Activated naive CD4-positive, alpha-beta T cell treated with anti-CD3 and anti-CD28 coated beads for 36 hours (primary cell): ENCODE results near the gene CAPN2. TPM values are rescaled to one million over a fixed set of nuclear protein-coding genes. Genes with fewer than 3 reads are reported as not detected.
A peak's percentile ranks its signal among the peaks of the same experiment; 100 is the strongest.
"Not testable (repeated sequence)": the region's sequence is repeated elsewhere in the genome, so short reads cannot be mapped to it uniquely, and the experiment has no call there.

Experiments used
- CTCF ChIA-PET: fragments of 350-600 bp; sonication (Branson Sonifier 250); formaldehyde crosslinking; loops from one replicate; lab custom pipeline; 2021; ENCODE audit warnings: antibody characterized with exemption; lab: Charles Lee
- DNase-seq: peaks from one replicate; pipeline ENCODE4 v3.0.0-alpha.2; 2020
- H3K27ac Mint-ChIP-seq: one replicate; pipeline ENCODE4 v1.8.0; 2021; ENCODE audit warnings: mild to moderate bottlenecking, mixed read lengths
- H3K27me3 Mint-ChIP-seq: one replicate; pipeline ENCODE4 v1.8.0; 2021; ENCODE audit warnings: low read depth, mixed read lengths
- H3K36me3 Mint-ChIP-seq: one replicate; pipeline ENCODE4 v1.8.0; 2021; ENCODE audit warnings: low read depth, mixed read lengths
- H3K4me1 Mint-ChIP-seq: one replicate; pipeline ENCODE4 v1.8.0; 2021; ENCODE audit warnings: low read depth, mixed read lengths
- H3K4me3 Mint-ChIP-seq: one replicate; pipeline ENCODE4 v1.8.0; 2021; ENCODE audit warnings: mild to moderate bottlenecking, moderate library complexity, mixed read lengths
- H3K9me3 Mint-ChIP-seq: one replicate; pipeline ENCODE4 v1.8.0; 2021; ENCODE audit warnings: mixed read lengths
- intact Hi-C: fragments of 100-400 bp; cut with micrococcal nuclease; formaldehyde crosslinking; loops from one replicate; pipeline ENCODE4 v1.15.1; 2023
- total RNA-seq, 2 experiments: library from RNA; stranded (reverse); gene quantifications; one replicate each; pipeline ENCODE4 v1.2.3, GENCODE V29; 2021

CAPN2 gene
- total RNA-seq, 2 experiments from 2014 or later, result 17.0 to 19.5 TPM

DNA sequence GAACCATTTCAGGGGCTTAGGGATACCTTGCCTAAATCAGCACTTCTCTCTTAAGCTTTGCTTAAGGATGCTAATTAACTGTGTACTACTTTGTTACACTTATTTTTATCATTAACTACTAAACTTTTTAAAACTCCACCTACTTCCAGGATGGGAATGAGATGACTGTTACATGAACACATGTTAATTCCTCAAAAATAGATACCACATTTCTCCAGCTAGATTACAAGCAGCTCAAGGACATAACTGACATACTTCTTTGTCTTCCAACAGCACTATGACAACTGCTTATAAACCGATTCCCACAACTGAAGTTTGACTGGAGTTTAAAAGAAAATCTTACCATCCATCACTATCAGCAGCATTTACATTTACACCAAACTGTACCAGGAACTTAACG is 79.7 kb downstream of the CAPN2 start:
- DNase-seq, result no peak
- CTCF ChIA-PET, result no interaction called here
- no peaks in the 10 kb centered on the region for H3K27me3 Mint-ChIP-seq
- intact Hi-C loops, result no loop called here
- peaks cover 19% of the 10 kb centered on the region for H3K36me3 Mint-ChIP-seq
- no peaks in the 10 kb centered on the region for H3K9me3 Mint-ChIP-seq
- no peak overlapping the region for H3K4me3 Mint-ChIP-seq
- no peak overlapping the region for H3K27ac Mint-ChIP-seq
- H3K4me1 Mint-ChIP-seq, result no peaks in the 10 kb centered on the region

GRCh38 chr1:223793716-223794115 is 81.4 kb downstream of the CAPN2 start:
- no peaks in the 10 kb centered on the region for H3K27me3 Mint-ChIP-seq
- CTCF ChIA-PET, result no interaction called here
- DNase-seq, result no peak
- peaks cover 15% of the 10 kb centered on the region for H3K36me3 Mint-ChIP-seq
- no peak overlapping the region for H3K4me3 Mint-ChIP-seq
- no peaks in the 10 kb centered on the region for H3K4me1 Mint-ChIP-seq
- intact Hi-C loops, result no loop called here
- H3K27ac Mint-ChIP-seq, result no peak overlapping the region
- H3K9me3 Mint-ChIP-seq, result no peaks in the 10 kb centered on the region

DNA sequence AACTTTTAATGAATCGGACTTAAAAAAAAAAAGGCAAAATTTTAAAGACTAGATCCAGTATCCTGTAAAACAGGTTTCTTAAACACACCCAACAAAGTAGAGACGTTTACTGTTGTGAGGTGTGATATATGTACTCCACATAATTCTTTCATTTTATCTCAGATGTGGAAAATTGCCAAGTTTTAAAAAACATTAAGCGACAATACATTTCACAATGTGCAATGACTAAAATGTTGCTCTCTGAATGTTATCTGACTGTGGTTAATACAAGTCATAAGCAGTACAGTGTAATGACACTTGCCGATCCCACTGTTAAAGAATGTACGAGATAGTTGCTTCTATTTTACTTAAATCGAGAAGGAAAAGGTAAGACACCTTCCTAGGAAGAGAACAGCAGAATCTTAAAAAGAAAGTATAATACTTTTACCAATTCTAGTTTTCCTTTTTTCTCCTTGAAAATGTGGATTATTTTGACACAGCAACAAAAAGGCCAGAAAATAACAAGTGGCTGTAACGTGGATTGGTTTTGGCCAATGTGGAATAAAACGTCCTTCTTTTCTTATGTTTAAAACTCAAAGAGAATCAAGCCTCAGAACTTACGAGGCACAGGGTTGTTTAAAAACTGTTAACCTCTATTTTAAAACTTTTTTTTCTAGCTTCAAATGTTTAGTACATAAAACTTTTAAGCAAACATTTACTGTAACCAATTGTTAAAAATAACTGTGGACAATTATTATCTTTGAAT is 82.0 kb downstream of the CAPN2 start:
- H3K4me1 Mint-ChIP-seq, result no peaks in the 10 kb centered on the region
- CTCF ChIA-PET, result interaction anchor here (0.7 kb wide), 1 partner anchor 71 kb away, joined by 3 read pairs; no protein-coding TSS in a partner anchor
- H3K36me3 Mint-ChIP-seq, result peaks cover 15% of the 10 kb centered on the region
- H3K27me3 Mint-ChIP-seq, result no peaks in the 10 kb centered on the region
- H3K4me3 Mint-ChIP-seq, result no peak overlapping the region
- no peak for DNase-seq
- H3K9me3 Mint-ChIP-seq, result no peaks in the 10 kb centered on the region
- intact Hi-C loops, result no loop called here
- no peak overlapping the region for H3K27ac Mint-ChIP-seq

GRCh38 chr1:223796210-223796609 is 83.9 kb downstream of the CAPN2 start:
- H3K27me3 Mint-ChIP-seq, result no peaks in the 10 kb centered on the region
- H3K36me3 Mint-ChIP-seq, result peaks cover 24% of the 10 kb centered on the region
- H3K9me3 Mint-ChIP-seq, result no peaks in the 10 kb centered on the region
- H3K4me3 Mint-ChIP-seq, result no peak overlapping the region
- DNase-seq, result no peak
- H3K4me1 Mint-ChIP-seq, result no peaks in the 10 kb centered on the region
- no peak overlapping the region for H3K27ac Mint-ChIP-seq
- intact Hi-C loops, result no loop called here
- CTCF ChIA-PET, result no interaction called here

DNA sequence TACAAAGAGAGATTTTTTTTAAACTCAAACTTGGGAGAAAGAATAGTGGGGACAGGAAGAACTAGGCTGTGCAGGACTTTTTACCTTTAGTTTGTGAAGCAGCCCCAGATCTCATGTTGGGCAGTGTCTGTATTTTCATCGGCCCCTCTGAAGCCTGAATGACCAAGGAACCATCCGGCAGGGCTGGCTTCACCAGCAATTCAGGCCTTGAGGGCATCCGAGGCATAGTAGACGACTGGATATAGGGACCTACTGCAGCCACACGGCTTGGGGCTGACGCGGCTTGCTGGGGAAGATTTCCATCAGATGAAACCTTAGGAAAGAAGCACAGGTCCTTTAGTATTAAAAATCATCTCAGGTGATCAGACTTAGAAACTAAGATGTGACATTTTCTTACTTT is 89.7 kb downstream of the CAPN2 start:
- Mint-ChIP-seq H3K4me1 (no peaks in the 10 kb centered on the region), H3K27ac (no peak overlapping the region), H3K4me3 (no peak overlapping the region), H3K27me3 (no peaks in the 10 kb centered on the region), H3K36me3 (peaks cover 40% of the 10 kb centered on the region), H3K9me3 (no peaks in the 10 kb centered on the region)
- intact Hi-C loops, result no loop called here
- CTCF ChIA-PET, result interaction anchor here (1.1 kb wide), 1 partner anchor 11 kb away, joined by 3 read pairs; no protein-coding TSS in a partner anchor
- no peak for DNase-seq

DNA sequence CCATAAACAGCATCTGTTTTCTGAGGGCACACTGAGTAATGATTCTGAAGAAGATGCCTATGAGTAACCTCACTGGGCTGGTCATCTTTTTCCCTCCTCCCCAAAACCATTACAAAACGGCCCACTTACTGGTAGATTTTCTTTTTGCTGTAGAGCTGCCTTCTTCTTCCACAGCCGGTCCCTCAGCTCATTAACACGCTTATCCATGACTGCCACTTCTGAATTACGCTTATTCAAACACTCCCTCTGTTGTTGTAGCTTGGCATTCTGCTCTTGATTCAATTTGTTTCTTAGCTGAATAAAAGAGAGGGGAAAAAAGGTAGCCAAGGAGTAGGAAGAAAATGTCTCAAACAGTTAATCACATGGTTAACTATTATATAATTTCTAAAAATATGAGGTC is 90.3 kb downstream of the CAPN2 start:
- intact Hi-C loops, result no loop called here
- DNase-seq, result no peak
- H3K36me3 Mint-ChIP-seq, result peaks cover 43% of the 10 kb centered on the region
- H3K27ac Mint-ChIP-seq, result no peak overlapping the region
- H3K9me3 Mint-ChIP-seq, result no peaks in the 10 kb centered on the region
- CTCF ChIA-PET, result interaction anchor here (0.6 to 1.1 kb wide), 2 partner anchors 12 to 263 kb away, joined by 3 to 4 read pairs; no protein-coding TSS in a partner anchor
- no peak overlapping the region for H3K4me3 Mint-ChIP-seq
- no peaks in the 10 kb centered on the region for H3K27me3 Mint-ChIP-seq
- H3K4me1 Mint-ChIP-seq, result no peaks in the 10 kb centered on the region

DNA sequence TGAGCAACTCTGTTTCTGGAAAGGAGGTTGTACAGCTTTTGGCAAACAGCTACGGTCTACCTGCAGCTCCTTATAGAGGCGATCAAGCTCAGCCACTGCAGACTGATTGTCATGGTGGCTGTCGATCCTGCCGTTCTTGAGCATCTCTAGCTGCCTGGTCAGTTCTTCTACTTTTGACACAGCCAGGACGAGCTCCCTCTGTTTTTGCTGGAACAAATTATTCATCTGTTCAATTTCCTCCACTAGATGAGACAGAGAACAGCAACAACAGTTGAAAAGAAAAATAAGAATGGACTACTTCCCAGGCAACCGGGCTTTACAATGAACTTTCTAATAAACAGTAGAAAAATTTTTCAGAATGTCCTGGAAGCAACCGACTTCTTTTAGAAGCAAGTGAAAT is 90.9 kb downstream of the CAPN2 start:
- peaks cover 41% of the 10 kb centered on the region for H3K36me3 Mint-ChIP-seq
- H3K27me3 Mint-ChIP-seq, result no peaks in the 10 kb centered on the region
- H3K4me1 Mint-ChIP-seq, result no peaks in the 10 kb centered on the region
- CTCF ChIA-PET, result interaction anchor here (0.6 to 1.4 kb wide), 5 partner anchors 8 to 262 kb away, joined by 3 to 4 read pairs (median 3); no protein-coding TSS in a partner anchor
- H3K9me3 Mint-ChIP-seq, result no peaks in the 10 kb centered on the region
- intact Hi-C loops, result no loop called here
- H3K27ac Mint-ChIP-seq, result no peak overlapping the region
- DNase-seq, result no peak
- no peak overlapping the region for H3K4me3 Mint-ChIP-seq

- H3K4me1 Mint-ChIP-seq, result peaks cover 21% of the 10 kb centered on the region
- H3K36me3 Mint-ChIP-seq, result peaks cover 35% of the 10 kb centered on the region
- not testable (repeated sequence) for H3K4me3 Mint-ChIP-seq, DNase-seq, H3K27ac Mint-ChIP-seq, H3K27me3 Mint-ChIP-seq, H3K9me3 Mint-ChIP-seq
- CTCF ChIA-PET, result interaction anchor here (2.6 kb wide), 1 partner anchor 15 kb away, joined by 16 read pairs; no protein-coding TSS in a partner anchor
- intact Hi-C loops, result loop anchor here (5.0 kb wide), 1 partner anchor 522 kb away; the partner anchor contains the start of gene NVL
These were observed 97.6 kb downstream of the CAPN2 start for GRCh38 chr1:223809905-223810304.

DNA sequence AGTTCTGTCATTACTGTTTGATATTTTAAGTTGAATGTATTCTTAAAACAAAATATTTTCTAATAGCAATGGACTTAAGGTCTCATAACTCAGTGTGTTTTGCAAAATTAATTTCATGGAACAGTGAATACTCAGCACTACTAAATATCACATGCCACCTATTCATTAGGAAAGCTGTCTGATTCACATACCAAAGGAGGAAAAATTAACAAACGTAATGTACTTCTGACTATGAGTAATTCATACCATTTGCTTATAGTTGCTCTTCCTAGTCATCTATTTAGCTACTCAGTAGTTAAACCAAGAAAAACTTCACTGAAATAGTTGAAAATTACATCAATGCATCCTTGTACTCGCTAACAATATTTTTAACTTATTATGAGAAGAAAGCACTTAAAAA is 98.2 kb downstream of the CAPN2 start:
- no peak overlapping the region for H3K27ac Mint-ChIP-seq
- no peaks in the 10 kb centered on the region for H3K27me3 Mint-ChIP-seq
- H3K4me3 Mint-ChIP-seq, result no peak overlapping the region
- H3K4me1 Mint-ChIP-seq, result peaks cover 27% of the 10 kb centered on the region
- H3K9me3 Mint-ChIP-seq, result no peaks in the 10 kb centered on the region
- CTCF ChIA-PET, result interaction anchor here (0.6 to 3.1 kb wide), 6 partner anchors 14 to 522 kb away, joined by 3 to 16 read pairs (median 12); partner anchors contain the start of gene TP53BP2
- H3K36me3 Mint-ChIP-seq, result peaks cover 35% of the 10 kb centered on the region
- no peak for DNase-seq
- intact Hi-C loops, result loop anchor here (5.0 kb wide), 1 partner anchor 522 kb away; the partner anchor contains the start of gene NVL

DNA sequence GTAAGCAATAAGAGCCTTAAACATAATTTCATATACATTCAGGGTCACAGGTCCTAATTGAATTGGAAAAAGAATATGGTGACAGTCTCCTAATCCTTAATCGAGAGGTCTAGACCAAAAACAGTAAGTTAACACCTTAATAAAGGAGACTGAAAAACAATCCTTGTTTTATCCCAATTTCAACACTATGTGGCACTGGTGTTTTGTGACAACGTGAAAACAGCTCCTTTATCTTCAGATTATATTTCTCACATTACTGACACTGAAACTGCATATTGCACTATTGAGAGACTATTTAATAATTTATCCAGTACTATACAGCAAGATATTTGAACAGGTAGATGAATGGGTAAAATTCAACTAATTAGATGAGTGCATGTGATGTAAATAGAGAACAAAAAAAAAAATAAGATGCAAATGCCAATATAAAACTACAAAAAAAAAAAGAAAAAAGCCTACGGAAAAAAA is 99.3 kb downstream of the CAPN2 start:
- peaks cover 32% of the 10 kb centered on the region for H3K4me1 Mint-ChIP-seq
- no peak overlapping the region for H3K27ac Mint-ChIP-seq
- intact Hi-C loops, result loop anchor here (1.0 to 5.0 kb wide), 2 partner anchors 33 to 521 kb away; partner anchors contain the start of gene NVL
- H3K27me3 Mint-ChIP-seq, result no peaks in the 10 kb centered on the region
- no peak overlapping the region for H3K4me3 Mint-ChIP-seq
- DNase-seq, result no peak
- H3K36me3 Mint-ChIP-seq, result peaks cover 30% of the 10 kb centered on the region
- H3K9me3 Mint-ChIP-seq, result no peaks in the 10 kb centered on the region
- CTCF ChIA-PET, result interaction anchor here (0.7 to 3.1 kb wide), 11 partner anchors 8 to 125 kb away, joined by 3 to 16 read pairs (median 6); partner anchors contain the start of gene TP53BP2

GRCh38 chr1:223813645-223814044 is 101.3 kb downstream of the CAPN2 start:
- Mint-ChIP-seq H3K9me3 (no peaks in the 10 kb centered on the region), H3K36me3 (peaks cover 25% of the 10 kb centered on the region), H3K4me3 (no peak overlapping the region), H3K4me1 (peaks cover 35% of the 10 kb centered on the region), H3K27ac (peak overlapping the region; percentile 29), H3K27me3 (no peaks in the 10 kb centered on the region)
- intact Hi-C loops, result loop anchor here (5.0 kb wide), 1 partner anchor 519 kb away; the partner anchor contains the start of gene NVL
- CTCF ChIA-PET, result interaction anchor here (0.6 to 3.1 kb wide), 3 partner anchors 12 to 368 kb away, joined by 3 to 15 read pairs (median 3); partner anchors contain the start of gene TP53BP2
- DNase-seq, result no peak

GRCh38 chr1:223815020-223815853 is 102.9 kb downstream of the CAPN2 start:
- intact Hi-C loops, result no loop called here
- Mint-ChIP-seq H3K27ac (peak overlapping the region; percentile 9), H3K36me3 (peaks cover 32% of the 10 kb centered on the region), H3K4me1 (peaks cover 38% of the 10 kb centered on the region), H3K4me3 (no peak overlapping the region), H3K9me3 (no peaks in the 10 kb centered on the region), H3K27me3 (no peaks in the 10 kb centered on the region)
- no peak for DNase-seq
- CTCF ChIA-PET, result interaction anchor here (1.5 kb wide), 2 partner anchors 9 to 66 kb away, joined by 3 to 4 read pairs; no protein-coding TSS in a partner anchor
